HEK293 (cell line): ENCODE results near the gene HOXA10.
A peak's percentile ranks its signal among the peaks of the same experiment; 100 is the strongest.

Source experiments
- BCL11B ChIP-seq: fragments of 450-650 bp; formaldehyde crosslinking; IDR thresholded peaks from 2 replicates; pipeline ENCODE4 v1.5.1; 2016; ENCODE audit warnings: low read depth, missing biosample characterization, missing genetic modification characterization
- EGR2 ChIP-seq: fragments of 450-650 bp; formaldehyde crosslinking; IDR thresholded peaks from 2 replicates; pipeline ENCODE4 v1.5.1; 2016; ENCODE audit warnings: low read depth, missing biosample characterization, missing genetic modification characterization
- ZFP37 ChIP-seq: fragments of 450-650 bp; formaldehyde crosslinking; IDR thresholded peaks from 2 replicates; pipeline ENCODE4 v1.5.1; 2016; ENCODE audit warnings: missing biosample characterization, missing genetic modification characterization
- ZNF140 ChIP-seq: fragments of 450-650 bp; formaldehyde crosslinking; IDR thresholded peaks from 2 replicates; pipeline ENCODE4 v1.5.1; 2016; ENCODE audit warnings: missing biosample characterization, missing genetic modification characterization
- ZNF2 ChIP-seq: fragments of 450-650 bp; formaldehyde crosslinking; IDR thresholded peaks from 2 replicates; pipeline ENCODE4 v1.5.1; 2016; ENCODE audit warnings: missing biosample characterization, missing genetic modification characterization
- ZNF223 ChIP-seq: fragments of 450-650 bp; formaldehyde crosslinking; IDR thresholded peaks from 2 replicates; pipeline ENCODE4 v1.5.1; 2016; ENCODE audit warnings: missing biosample characterization, missing genetic modification characterization
- ZNF266 ChIP-seq: fragments of 450-650 bp; formaldehyde crosslinking; IDR thresholded peaks from 2 replicates; pipeline ENCODE4 v1.5.1; 2016; ENCODE audit warnings: missing biosample characterization, missing genetic modification characterization, low read depth
- ZNF274 ChIP-seq, 2 experiments: fragments of 200-500 bp in 1 of 2; fragments of 450-650 bp in 1 of 2; sonication (Bioruptor generic) in 1 of 2; formaldehyde crosslinking in 1 of 2; IDR thresholded peaks; 2 replicates each; pipeline versions ENCODE4 v1.5.1 to v1.6.1; 2014 to 2016; ENCODE audit warnings: borderline replicate concordance in 1 of 2, inconsistent platforms in 1 of 2, low read length in 1 of 2, missing biosample characterization in 1 of 2, missing genetic modification characterization in 1 of 2
- ZNF292 ChIP-seq: fragments of 450-650 bp; formaldehyde crosslinking; IDR thresholded peaks from 2 replicates; pipeline ENCODE4 v1.5.1; 2016; ENCODE audit warnings: low read depth, missing biosample characterization, missing genetic modification characterization, borderline replicate concordance
- ZNF433 ChIP-seq: fragments of 450-650 bp; formaldehyde crosslinking; IDR thresholded peaks from 2 replicates; pipeline ENCODE4 v1.5.1; 2016; ENCODE audit warnings: missing biosample characterization, missing genetic modification characterization, low read depth
- ZNF600 ChIP-seq: fragments of 450-650 bp; formaldehyde crosslinking; IDR thresholded peaks from 2 replicates; pipeline ENCODE4 v1.5.1; 2016; ENCODE audit warnings: missing biosample characterization, missing genetic modification characterization
- ZNF621 ChIP-seq: fragments of 450-650 bp; formaldehyde crosslinking; IDR thresholded peaks from 2 replicates; pipeline ENCODE4 v1.5.1; 2017; ENCODE audit warnings: missing biosample characterization, missing genetic modification characterization
- ZNF660 ChIP-seq: fragments of 450-650 bp; IDR thresholded peaks from 2 replicates; pipeline ENCODE4 v1.5.1; 2018; ENCODE audit warnings: missing biosample characterization, mild to moderate bottlenecking, missing genetic modification characterization
- ZNF768 ChIP-seq: fragments of 450-650 bp; formaldehyde crosslinking; IDR thresholded peaks from 2 replicates; pipeline ENCODE4 v1.5.1; 2018; ENCODE audit warnings: missing biosample characterization, mild to moderate bottlenecking, missing genetic modification characterization
- ZXDB ChIP-seq: fragments of 450-650 bp; formaldehyde crosslinking; IDR thresholded peaks from 2 replicates; pipeline ENCODE4 v1.5.1; 2016; ENCODE audit warnings: missing biosample characterization, missing genetic modification characterization
- TF ChIP-seq, protein P1 (sequence below): fragments of 450-650 bp; formaldehyde crosslinking; IDR thresholded peaks from 2 replicates; pipeline ENCODE4 v1.5.1; 2016; ENCODE audit warnings: missing biosample characterization, missing genetic modification characterization, borderline replicate concordance
- TF ChIP-seq, protein P2 (sequence below): fragments of 450-650 bp; formaldehyde crosslinking; IDR thresholded peaks from 2 replicates; pipeline ENCODE4 v1.5.1; 2016; ENCODE audit warnings: missing biosample characterization, missing genetic modification characterization
- TF ChIP-seq, protein P3 (sequence below): fragments of 450-650 bp; formaldehyde crosslinking; IDR thresholded peaks from 2 replicates; pipeline ENCODE4 v1.5.1; 2017; ENCODE audit warnings: missing biosample characterization, mild to moderate bottlenecking, missing genetic modification characterization, moderate library complexity
- TF ChIP-seq, protein P4 (sequence below): fragments of 450-650 bp; formaldehyde crosslinking; IDR thresholded peaks from 2 replicates; pipeline ENCODE4 v1.5.1; 2016; ENCODE audit warnings: missing biosample characterization, missing genetic modification characterization, low read depth
- TF ChIP-seq, protein P5 (sequence below): fragments of 450-650 bp; formaldehyde crosslinking; IDR thresholded peaks from 2 replicates; pipeline ENCODE4 v1.5.1; 2016; ENCODE audit warnings: missing biosample characterization, missing genetic modification characterization

Gene HOXA10

DNA sequence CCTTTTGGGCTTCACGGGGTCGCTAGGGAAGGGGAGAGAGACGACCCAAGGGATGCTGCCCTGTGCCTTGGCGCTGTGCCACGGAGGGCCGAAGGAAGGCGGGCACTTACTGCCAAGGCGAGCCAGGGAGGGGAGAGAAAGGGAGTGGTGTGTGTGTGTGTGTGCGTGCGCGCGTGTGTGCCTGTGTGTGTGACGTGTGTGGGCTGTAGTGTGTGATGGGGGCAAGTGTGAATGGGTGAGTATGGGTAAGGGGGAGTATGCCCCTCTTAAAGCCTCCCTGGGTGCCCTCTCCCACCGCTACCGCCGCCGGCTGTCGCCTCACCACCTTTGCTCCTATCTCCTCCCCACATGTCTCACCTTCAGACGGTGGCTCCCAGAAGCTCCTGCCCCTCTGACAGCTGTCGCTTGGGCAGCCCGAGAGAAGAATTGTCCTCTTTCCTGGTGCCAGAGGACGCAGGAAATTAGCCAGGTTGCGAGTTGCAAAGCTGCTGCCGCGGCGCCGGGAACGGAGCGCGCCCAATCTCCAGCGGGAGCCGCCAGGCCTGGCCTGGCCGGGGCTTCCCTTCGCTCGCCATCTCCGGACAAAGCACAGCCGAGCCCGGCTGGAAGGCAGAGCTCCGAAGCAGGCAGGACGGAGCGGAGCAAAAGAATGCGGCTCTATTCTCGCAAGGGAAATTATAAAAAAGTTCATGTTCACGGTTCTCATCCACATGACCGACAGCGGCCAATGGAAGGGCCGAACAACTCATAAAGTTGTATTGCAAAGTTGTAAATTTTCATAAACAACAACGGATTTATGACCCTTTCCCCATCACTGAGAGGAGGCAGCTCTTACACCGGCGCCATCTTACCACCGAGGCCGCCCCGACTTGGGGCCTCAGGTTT is 21.9 kb downstream of the HOXA10 start, which contains the start of gene HOXA3 (continued):
- TF ChIP-seq ZNF266 (tag by site-specific recombination) (0 out of 2 replicates have a peak, but pooled peaks have one; percentile 24), EGR2 (peak; percentile 75), ZNF433 (tag by site-specific recombination) (no peak), ZNF2 (tag by site-specific recombination) (peak; percentile 38; the same call in 1 of the 2 replicates), ZFP37 (tag by site-specific recombination) (0 out of 2 replicates have a peak, but pooled peaks have one; percentile 63), ZNF223 (tag by site-specific recombination) (peak; percentile 45; the same call in 1 of the 2 replicates), ZNF768 (no peak; the same call in 1 of the 2 replicates), ZNF660 (tag by site-specific recombination) (no peak), ZNF140 (tag by site-specific recombination) (no peak), ZNF274 (IDR thresholded peaks at IDR 0.05; ENCODE audit: low read length) (no peak), ZNF274 (tag by site-specific recombination; IDR thresholded peaks at IDR 0.05; ENCODE audit: borderline replicate concordance) (no peak), ZNF600 (tag by site-specific recombination) (peak; percentile 8; the same call in 1 of the 2 replicates), BCL11B (tag by site-specific recombination) (no peak), ZXDB (tag by site-specific recombination) (no peak), ZNF621 (tag by site-specific recombination) (no peak), ZNF292 (tag by site-specific recombination) (no peak)
- TF ChIP-seq, protein P1, sequence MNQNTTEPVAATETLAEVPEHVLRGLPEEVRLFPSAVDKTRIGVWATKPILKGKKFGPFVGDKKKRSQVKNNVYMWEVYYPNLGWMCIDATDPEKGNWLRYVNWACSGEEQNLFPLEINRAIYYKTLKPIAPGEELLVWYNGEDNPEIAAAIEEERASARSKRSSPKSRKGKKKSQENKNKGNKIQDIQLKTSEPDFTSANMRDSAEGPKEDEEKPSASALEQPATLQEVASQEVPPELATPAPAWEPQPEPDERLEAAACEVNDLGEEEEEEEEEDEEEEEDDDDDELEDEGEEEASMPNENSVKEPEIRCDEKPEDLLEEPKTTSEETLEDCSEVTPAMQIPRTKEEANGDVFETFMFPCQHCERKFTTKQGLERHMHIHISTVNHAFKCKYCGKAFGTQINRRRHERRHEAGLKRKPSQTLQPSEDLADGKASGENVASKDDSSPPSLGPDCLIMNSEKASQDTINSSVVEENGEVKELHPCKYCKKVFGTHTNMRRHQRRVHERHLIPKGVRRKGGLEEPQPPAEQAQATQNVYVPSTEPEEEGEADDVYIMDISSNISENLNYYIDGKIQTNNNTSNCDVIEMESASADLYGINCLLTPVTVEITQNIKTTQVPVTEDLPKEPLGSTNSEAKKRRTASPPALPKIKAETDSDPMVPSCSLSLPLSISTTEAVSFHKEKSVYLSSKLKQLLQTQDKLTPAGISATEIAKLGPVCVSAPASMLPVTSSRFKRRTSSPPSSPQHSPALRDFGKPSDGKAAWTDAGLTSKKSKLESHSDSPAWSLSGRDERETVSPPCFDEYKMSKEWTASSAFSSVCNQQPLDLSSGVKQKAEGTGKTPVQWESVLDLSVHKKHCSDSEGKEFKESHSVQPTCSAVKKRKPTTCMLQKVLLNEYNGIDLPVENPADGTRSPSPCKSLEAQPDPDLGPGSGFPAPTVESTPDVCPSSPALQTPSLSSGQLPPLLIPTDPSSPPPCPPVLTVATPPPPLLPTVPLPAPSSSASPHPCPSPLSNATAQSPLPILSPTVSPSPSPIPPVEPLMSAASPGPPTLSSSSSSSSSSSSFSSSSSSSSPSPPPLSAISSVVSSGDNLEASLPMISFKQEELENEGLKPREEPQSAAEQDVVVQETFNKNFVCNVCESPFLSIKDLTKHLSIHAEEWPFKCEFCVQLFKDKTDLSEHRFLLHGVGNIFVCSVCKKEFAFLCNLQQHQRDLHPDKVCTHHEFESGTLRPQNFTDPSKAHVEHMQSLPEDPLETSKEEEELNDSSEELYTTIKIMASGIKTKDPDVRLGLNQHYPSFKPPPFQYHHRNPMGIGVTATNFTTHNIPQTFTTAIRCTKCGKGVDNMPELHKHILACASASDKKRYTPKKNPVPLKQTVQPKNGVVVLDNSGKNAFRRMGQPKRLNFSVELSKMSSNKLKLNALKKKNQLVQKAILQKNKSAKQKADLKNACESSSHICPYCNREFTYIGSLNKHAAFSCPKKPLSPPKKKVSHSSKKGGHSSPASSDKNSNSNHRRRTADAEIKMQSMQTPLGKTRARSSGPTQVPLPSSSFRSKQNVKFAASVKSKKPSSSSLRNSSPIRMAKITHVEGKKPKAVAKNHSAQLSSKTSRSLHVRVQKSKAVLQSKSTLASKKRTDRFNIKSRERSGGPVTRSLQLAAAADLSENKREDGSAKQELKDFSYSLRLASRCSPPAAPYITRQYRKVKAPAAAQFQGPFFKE (tag by site-specific recombination) = no peak
- TF ChIP-seq, protein P2, sequence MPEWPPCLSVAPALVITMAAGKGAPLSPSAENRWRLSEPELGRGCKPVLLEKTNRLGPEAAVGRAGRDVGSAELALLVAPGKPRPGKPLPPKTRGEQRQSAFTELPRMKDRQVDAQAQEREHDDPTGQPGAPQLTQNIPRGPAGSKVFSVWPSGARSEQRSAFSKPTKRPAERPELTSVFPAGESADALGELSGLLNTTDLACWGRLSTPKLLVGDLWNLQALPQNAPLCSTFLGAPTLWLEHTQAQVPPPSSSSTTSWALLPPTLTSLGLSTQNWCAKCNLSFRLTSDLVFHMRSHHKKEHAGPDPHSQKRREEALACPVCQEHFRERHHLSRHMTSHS (tag by site-specific recombination) = no peak
- TF ChIP-seq, protein P3, sequence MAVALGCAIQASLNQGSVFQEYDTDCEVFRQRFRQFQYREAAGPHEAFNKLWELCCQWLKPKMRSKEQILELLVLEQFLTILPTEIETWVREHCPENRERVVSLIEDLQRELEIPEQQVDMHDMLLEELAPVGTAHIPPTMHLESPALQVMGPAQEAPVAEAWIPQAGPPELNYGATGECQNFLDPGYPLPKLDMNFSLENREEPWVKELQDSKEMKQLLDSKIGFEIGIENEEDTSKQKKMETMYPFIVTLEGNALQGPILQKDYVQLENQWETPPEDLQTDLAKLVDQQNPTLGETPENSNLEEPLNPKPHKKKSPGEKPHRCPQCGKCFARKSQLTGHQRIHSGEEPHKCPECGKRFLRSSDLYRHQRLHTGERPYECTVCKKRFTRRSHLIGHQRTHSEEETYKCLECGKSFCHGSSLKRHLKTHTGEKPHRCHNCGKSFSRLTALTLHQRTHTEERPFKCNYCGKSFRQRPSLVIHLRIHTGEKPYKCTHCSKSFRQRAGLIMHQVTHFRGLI = no peak
- TF ChIP-seq, protein P4, sequence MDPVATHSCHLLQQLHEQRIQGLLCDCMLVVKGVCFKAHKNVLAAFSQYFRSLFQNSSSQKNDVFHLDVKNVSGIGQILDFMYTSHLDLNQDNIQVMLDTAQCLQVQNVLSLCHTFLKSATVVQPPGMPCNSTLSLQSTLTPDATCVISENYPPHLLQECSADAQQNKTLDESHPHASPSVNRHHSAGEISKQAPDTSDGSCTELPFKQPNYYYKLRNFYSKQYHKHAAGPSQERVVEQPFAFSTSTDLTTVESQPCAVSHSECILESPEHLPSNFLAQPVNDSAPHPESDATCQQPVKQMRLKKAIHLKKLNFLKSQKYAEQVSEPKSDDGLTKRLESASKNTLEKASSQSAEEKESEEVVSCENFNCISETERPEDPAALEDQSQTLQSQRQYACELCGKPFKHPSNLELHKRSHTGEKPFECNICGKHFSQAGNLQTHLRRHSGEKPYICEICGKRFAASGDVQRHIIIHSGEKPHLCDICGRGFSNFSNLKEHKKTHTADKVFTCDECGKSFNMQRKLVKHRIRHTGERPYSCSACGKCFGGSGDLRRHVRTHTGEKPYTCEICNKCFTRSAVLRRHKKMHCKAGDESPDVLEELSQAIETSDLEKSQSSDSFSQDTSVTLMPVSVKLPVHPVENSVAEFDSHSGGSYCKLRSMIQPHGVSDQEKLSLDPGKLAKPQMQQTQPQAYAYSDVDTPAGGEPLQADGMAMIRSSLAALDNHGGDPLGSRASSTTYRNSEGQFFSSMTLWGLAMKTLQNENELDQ (tag by site-specific recombination) = no peak
- TF ChIP-seq, protein P5, sequence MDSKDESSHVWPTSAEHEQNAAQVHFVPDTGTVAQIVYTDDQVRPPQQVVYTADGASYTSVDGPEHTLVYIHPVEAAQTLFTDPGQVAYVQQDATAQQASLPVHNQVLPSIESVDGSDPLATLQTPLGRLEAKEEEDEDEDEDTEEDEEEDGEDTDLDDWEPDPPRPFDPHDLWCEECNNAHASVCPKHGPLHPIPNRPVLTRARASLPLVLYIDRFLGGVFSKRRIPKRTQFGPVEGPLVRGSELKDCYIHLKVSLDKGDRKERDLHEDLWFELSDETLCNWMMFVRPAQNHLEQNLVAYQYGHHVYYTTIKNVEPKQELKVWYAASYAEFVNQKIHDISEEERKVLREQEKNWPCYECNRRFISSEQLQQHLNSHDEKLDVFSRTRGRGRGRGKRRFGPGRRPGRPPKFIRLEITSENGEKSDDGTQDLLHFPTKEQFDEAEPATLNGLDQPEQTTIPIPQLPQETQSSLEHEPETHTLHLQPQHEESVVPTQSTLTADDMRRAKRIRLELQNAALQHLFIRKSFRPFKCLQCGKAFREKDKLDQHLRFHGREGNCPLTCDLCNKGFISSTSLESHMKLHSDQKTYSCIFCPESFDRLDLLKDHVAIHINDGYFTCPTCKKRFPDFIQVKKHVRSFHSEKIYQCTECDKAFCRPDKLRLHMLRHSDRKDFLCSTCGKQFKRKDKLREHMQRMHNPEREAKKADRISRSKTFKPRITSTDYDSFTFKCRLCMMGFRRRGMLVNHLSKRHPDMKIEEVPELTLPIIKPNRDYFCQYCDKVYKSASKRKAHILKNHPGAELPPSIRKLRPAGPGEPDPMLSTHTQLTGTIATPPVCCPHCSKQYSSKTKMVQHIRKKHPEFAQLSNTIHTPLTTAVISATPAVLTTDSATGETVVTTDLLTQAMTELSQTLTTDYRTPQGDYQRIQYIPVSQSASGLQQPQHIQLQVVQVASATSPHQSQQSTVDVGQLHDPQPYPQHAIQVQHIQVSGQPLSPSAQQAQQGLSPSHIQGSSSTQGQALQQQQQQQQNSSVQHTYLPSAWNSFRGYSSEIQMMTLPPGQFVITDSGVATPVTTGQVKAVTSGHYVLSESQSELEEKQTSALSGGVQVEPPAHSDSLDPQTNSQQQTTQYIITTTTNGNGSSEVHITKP (tag by site-specific recombination) = peak; percentile 35; the same call in 1 of the 2 replicates
